Activated naive CD8-positive, alpha-beta T cell treated with anti-CD3 and anti-CD28 coated beads, Interleukin-2, amount 10 ng/mL, durations not matched to agents 7 days and 5 days (primary cell): ENCODE results near the gene COL4A2. TPM values are rescaled to one million over a fixed set of nuclear protein-coding genes. Genes with fewer than 3 reads are reported as not detected.

ENCODE experiments used
- ATAC-seq: fragments of 150-1000 bp; cut with Tn5 transposase; one replicate; pipeline ENCODE4 v1.10.0; 2021; ENCODE audit warnings: low read depth, moderate library complexity
- POLR2A ChIA-PET: fragments of 350-600 bp; sonication (Branson Sonifier 250); formaldehyde crosslinking; loops from one replicate; lab custom pipeline; 2021; ENCODE audit warnings: antibody characterized with exemption; lab: Charles Lee
- DNase-seq: peaks from one replicate; pipeline ENCODE4 v3.0.0; 2021
- H3K27ac Mint-ChIP-seq: one replicate; pipeline ENCODE4 v1.8.0; 2022; ENCODE audit warnings: mild to moderate bottlenecking, mixed read lengths
- H3K27me3 Mint-ChIP-seq: one replicate; pipeline ENCODE4 v1.8.0; 2022; ENCODE audit warnings: mild to moderate bottlenecking, moderate library complexity, mixed read lengths
- H3K36me3 Mint-ChIP-seq: one replicate; pipeline ENCODE4 v1.8.0; 2021; ENCODE audit warnings: mild to moderate bottlenecking, mixed read lengths
- H3K4me1 Mint-ChIP-seq: one replicate; pipeline ENCODE4 v1.8.0; 2021; ENCODE audit warnings: mixed read lengths
- H3K4me3 Mint-ChIP-seq: one replicate; pipeline ENCODE4 v1.8.0; 2022; ENCODE audit warnings: mild to moderate bottlenecking, moderate library complexity, mixed read lengths
- H3K9me3 Mint-ChIP-seq: one replicate; pipeline ENCODE4 v1.8.0; 2021; ENCODE audit warnings: mixed read lengths
- total RNA-seq, 2 experiments: library from RNA; stranded (reverse); gene quantifications; one replicate each; pipeline ENCODE4 v1.2.3, GENCODE V29; 2021

The COL4A2 gene
- total RNA-seq, 2 experiments from 2014 or later = not detected

GRCh38 chr13:110551284-110551683 is 244.2 kb downstream of the COL4A2 start:
- Mint-ChIP-seq H3K4me3 (no peak overlapping the region), H3K27ac (no peak overlapping the region), H3K36me3 (peaks cover 18% of the 10 kb centered on the region), H3K27me3 (no peaks in the 10 kb centered on the region), H3K4me1 (peaks cover 7% of the 10 kb centered on the region), H3K9me3 (no peaks in the 10 kb centered on the region)
- DNase-seq (no peak), ATAC-seq (no peak)
- POLR2A ChIA-PET = no interaction called here

GRCh38 chr13:110552767-110553166 is 245.7 kb downstream of the COL4A2 start:
- no peak overlapping the region for H3K27ac Mint-ChIP-seq
- H3K27me3 Mint-ChIP-seq = no peaks in the 10 kb centered on the region
- DNase-seq (no peak), ATAC-seq (no peak)
- no peak overlapping the region for H3K4me3 Mint-ChIP-seq
- POLR2A ChIA-PET = no interaction called here
- no peaks in the 10 kb centered on the region for H3K9me3 Mint-ChIP-seq
- H3K36me3 Mint-ChIP-seq = peaks cover 18% of the 10 kb centered on the region
- H3K4me1 Mint-ChIP-seq = peaks cover 12% of the 10 kb centered on the region

GRCh38 chr13:110553417-110553816 is 246.3 kb downstream of the COL4A2 start:
- Mint-ChIP-seq H3K36me3 (peaks cover 18% of the 10 kb centered on the region), H3K9me3 (no peaks in the 10 kb centered on the region), H3K27ac (no peak overlapping the region), H3K4me3 (no peak overlapping the region), H3K4me1 (peaks cover 12% of the 10 kb centered on the region), H3K27me3 (no peaks in the 10 kb centered on the region)
- POLR2A ChIA-PET = no interaction called here
- no peak for ATAC-seq
- DNase-seq = no peak

GRCh38 chr13:110554227-110554836 is 247.2 kb downstream of the COL4A2 start:
- H3K36me3 Mint-ChIP-seq = peaks cover 22% of the 10 kb centered on the region
- DNase-seq = no peak
- no peaks in the 10 kb centered on the region for H3K27me3 Mint-ChIP-seq
- H3K9me3 Mint-ChIP-seq = no peaks in the 10 kb centered on the region
- POLR2A ChIA-PET = no interaction called here
- no peak overlapping the region for H3K27ac Mint-ChIP-seq
- no peak for ATAC-seq
- peaks cover 12% of the 10 kb centered on the region for H3K4me1 Mint-ChIP-seq
- H3K4me3 Mint-ChIP-seq = no peak overlapping the region

GRCh38 chr13:110554946-110555345 is 247.9 kb downstream of the COL4A2 start:
- H3K36me3 Mint-ChIP-seq = peaks cover 20% of the 10 kb centered on the region
- H3K27me3 Mint-ChIP-seq = no peaks in the 10 kb centered on the region
- no peak overlapping the region for H3K27ac Mint-ChIP-seq
- DNase-seq (no peak), ATAC-seq (no peak)
- H3K4me3 Mint-ChIP-seq = no peak overlapping the region
- no peaks in the 10 kb centered on the region for H3K9me3 Mint-ChIP-seq
- POLR2A ChIA-PET = no interaction called here
- H3K4me1 Mint-ChIP-seq = peaks cover 13% of the 10 kb centered on the region

GRCh38 chr13:110555601-110556223 is 248.6 kb downstream of the COL4A2 start:
- Mint-ChIP-seq H3K27ac (no peak overlapping the region), H3K4me3 (no peak overlapping the region), H3K4me1 (peaks cover 19% of the 10 kb centered on the region), H3K9me3 (no peaks in the 10 kb centered on the region), H3K36me3 (peaks cover 19% of the 10 kb centered on the region), H3K27me3 (no peaks in the 10 kb centered on the region)
- DNase-seq (no peak), ATAC-seq (no peak)
- POLR2A ChIA-PET = no interaction called here

GRCh38 chr13:110556224-110556606 is 249.1 kb downstream of the COL4A2 start:
- Mint-ChIP-seq H3K27me3 (no peaks in the 10 kb centered on the region), H3K27ac (no peak overlapping the region)
- POLR2A ChIA-PET = no interaction called here

GRCh38 chr13:110557082-110557481 is 250.0 kb downstream of the COL4A2 start:
- H3K4me1 Mint-ChIP-seq = peaks cover 23% of the 10 kb centered on the region
- POLR2A ChIA-PET = no interaction called here
- H3K36me3 Mint-ChIP-seq = peaks cover 19% of the 10 kb centered on the region
- H3K4me3 Mint-ChIP-seq = no peak overlapping the region
- ATAC-seq (no peak), DNase-seq (no peak)
- no peaks in the 10 kb centered on the region for H3K9me3 Mint-ChIP-seq
- H3K27me3 Mint-ChIP-seq = peaks cover 2% of the 10 kb centered on the region
- peak overlapping the region; percentile 40 for H3K27ac Mint-ChIP-seq

More at GRCh38 chr13:110556224-110556606, 249.1 kb downstream of the COL4A2 start:
- no peaks in the 10 kb centered on the region for H3K9me3 Mint-ChIP-seq
- H3K4me1 Mint-ChIP-seq = peaks cover 22% of the 10 kb centered on the region
- H3K4me3 Mint-ChIP-seq = no peak overlapping the region
- H3K36me3 Mint-ChIP-seq = peaks cover 19% of the 10 kb centered on the region
- ATAC-seq (no peak), DNase-seq (no peak)

- POLR2A ChIA-PET = no interaction called here
- H3K27me3 Mint-ChIP-seq = peaks cover 3% of the 10 kb centered on the region
- H3K27ac Mint-ChIP-seq = no peak overlapping the region
- no peak for DNase-seq
- no peak for ATAC-seq
- H3K9me3 Mint-ChIP-seq = no peaks in the 10 kb centered on the region
- H3K4me3 Mint-ChIP-seq = no peak overlapping the region
- peaks cover 26% of the 10 kb centered on the region for H3K4me1 Mint-ChIP-seq
- H3K36me3 Mint-ChIP-seq = peaks cover 19% of the 10 kb centered on the region
Measured at GRCh38 chr13:110557610-110558305, 250.7 kb downstream of the COL4A2 start.

GRCh38 chr13:110559429-110559943 is 252.4 kb downstream of the COL4A2 start:
- no peak overlapping the region for H3K4me3 Mint-ChIP-seq
- no peak for DNase-seq
- H3K27me3 Mint-ChIP-seq = peaks cover 15% of the 10 kb centered on the region
- POLR2A ChIA-PET = no interaction called here
- H3K4me1 Mint-ChIP-seq = peaks cover 35% of the 10 kb centered on the region
- H3K9me3 Mint-ChIP-seq = no peaks in the 10 kb centered on the region
- peaks cover 15% of the 10 kb centered on the region for H3K36me3 Mint-ChIP-seq
- H3K27ac Mint-ChIP-seq = no peak overlapping the region
- no peak for ATAC-seq

GRCh38 chr13:110559986-110560385 is 252.9 kb downstream of the COL4A2 start:
- Mint-ChIP-seq H3K4me1 (peaks cover 35% of the 10 kb centered on the region), H3K27me3 (peaks cover 20% of the 10 kb centered on the region), H3K9me3 (no peaks in the 10 kb centered on the region), H3K27ac (no peak overlapping the region), H3K36me3 (peaks cover 15% of the 10 kb centered on the region), H3K4me3 (peak overlapping the region; percentile 15)
- ATAC-seq (no peak), DNase-seq (no peak)
- POLR2A ChIA-PET = no interaction called here

- DNase-seq (no peak), ATAC-seq (peak; percentile 4)
- Mint-ChIP-seq H3K4me3 (peak overlapping the region; percentile 88), H3K36me3 (peaks cover 12% of the 10 kb centered on the region), H3K4me1 (peaks cover 30% of the 10 kb centered on the region), H3K27ac (peak overlapping the region; percentile 51), H3K9me3 (no peaks in the 10 kb centered on the region), H3K27me3 (peaks cover 23% of the 10 kb centered on the region)
- POLR2A ChIA-PET = interaction anchor here (0.6 to 1.4 kb wide), 2 partner anchors 54 to 262 kb away, joined by 5 read pairs; partner anchors contain the start of gene NAXD
Measured at GRCh38 chr13:110560601-110561343, 253.7 kb downstream of the COL4A2 start.
